Activated CD4-positive, alpha-beta T cell treated with anti-CD3 and anti-CD28 coated beads, Interleukin-2, amount 50 U/mL, for 4 hours (primary cell): ENCODE data around the gene GPBP1L1.
"Not testable (repeated sequence)": the region's sequence is repeated elsewhere in the genome, so short reads cannot be mapped to it uniquely, and the experiment has no call there.

ENCODE experiments used
- DNase-seq, 2 experiments: peaks; one replicate each; pipeline ENCODE4 v3.0.0-alpha.2; 2020

The GPBP1L1 gene

DNA sequence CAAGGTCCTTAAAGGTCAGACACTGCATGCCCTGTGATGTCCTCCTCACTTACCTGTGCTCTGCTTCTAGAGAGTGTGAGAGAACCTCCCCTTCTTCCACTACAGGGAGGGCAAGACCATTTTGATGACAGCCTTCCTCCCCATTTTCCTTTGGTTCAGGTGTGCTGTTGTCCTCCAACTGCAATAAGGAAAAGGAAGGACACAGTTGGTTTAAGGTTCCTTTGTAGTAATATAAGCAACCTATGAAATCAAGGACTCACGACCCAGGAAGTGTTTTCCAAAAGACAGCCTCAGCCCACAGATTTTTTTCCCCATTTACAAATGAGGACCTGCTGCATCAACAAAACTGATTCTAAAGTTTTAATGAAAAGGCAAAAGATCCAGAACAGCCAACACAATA lies 55.9 kb downstream of the GPBP1L1 start:
- no peak for DNase-seq

DNA sequence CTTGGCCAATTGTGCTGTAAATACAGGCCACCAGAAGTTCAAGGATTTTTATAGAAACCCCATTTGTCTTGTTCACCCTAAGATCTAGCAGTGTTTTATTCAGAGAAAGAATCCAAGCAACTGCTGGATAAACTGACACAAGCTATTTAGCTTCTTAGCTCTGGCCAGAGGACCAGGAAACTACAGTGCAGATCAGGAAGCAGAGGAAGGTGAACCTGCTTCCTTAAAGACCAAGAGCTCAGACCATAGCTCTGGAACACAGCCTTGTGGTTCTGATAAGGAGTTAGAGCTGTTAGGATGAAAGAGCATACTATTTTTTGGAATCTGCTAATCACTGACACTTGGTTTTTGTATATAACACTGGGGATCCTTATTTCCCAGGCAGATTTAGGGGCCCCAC lies 57.3 kb downstream of the GPBP1L1 start:
- no peak for DNase-seq

- no peak for DNase-seq
These were observed 62.4 kb downstream of the GPBP1L1 start, which contains the start of gene CCDC17 for GRCh38 chr1:45623972-45624371. Gene CCDC17 (minus strand): TSS chr1:45624054. CDS start chr1:45623909, 145 bp downstream.

DNA sequence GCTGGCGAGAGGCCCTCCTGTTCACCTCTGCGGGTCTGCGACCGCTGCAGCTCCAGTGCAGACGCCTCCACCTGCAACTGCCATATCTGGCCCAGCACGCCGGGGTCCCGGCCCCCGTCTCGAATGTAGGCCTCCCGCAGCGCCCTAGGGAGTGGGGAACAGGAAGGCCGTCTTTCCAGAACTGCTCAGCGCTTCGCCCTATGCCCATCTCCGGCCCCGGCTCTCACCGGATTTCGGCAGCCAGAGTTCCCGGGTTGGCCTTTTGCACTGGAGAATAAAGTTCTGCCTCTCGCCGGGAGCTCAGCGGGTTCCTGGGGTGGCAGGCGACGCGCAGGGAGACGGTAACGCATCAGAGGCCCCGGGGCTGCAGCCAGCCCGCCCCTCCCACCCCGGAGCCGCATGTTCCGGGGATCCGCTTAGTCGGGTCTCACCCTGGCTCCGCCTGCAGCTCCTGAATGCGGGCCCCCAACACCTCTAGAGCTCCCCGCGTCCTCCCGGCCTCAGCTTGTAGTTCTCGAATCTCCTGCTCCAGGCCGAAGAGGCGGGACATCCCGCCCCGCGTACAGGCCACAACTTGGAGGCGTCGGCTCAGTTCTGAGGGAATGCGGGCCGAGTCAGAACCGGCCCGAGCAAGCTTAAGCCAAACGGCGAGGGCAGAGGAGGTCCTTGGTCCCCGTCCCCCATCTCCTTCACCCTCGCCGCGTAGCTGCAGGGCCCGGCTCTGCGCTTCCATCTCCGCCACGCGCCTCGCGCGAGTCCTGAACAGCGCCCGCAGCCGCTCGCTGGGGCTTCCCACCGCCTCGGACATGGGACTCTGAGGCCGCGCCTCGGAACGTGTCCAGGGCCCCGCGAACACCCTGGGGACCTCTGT lies 63.6 kb downstream of the GPBP1L1 start:
- no peak for DNase-seq

- no peak for DNase-seq
These were observed 64.3 kb downstream of the GPBP1L1 start for GRCh38 chr1:45621895-45622523.

- DNase-seq: no peak
These were observed 64.9 kb downstream of the GPBP1L1 start for GRCh38 chr1:45621501-45621836.

DNA sequence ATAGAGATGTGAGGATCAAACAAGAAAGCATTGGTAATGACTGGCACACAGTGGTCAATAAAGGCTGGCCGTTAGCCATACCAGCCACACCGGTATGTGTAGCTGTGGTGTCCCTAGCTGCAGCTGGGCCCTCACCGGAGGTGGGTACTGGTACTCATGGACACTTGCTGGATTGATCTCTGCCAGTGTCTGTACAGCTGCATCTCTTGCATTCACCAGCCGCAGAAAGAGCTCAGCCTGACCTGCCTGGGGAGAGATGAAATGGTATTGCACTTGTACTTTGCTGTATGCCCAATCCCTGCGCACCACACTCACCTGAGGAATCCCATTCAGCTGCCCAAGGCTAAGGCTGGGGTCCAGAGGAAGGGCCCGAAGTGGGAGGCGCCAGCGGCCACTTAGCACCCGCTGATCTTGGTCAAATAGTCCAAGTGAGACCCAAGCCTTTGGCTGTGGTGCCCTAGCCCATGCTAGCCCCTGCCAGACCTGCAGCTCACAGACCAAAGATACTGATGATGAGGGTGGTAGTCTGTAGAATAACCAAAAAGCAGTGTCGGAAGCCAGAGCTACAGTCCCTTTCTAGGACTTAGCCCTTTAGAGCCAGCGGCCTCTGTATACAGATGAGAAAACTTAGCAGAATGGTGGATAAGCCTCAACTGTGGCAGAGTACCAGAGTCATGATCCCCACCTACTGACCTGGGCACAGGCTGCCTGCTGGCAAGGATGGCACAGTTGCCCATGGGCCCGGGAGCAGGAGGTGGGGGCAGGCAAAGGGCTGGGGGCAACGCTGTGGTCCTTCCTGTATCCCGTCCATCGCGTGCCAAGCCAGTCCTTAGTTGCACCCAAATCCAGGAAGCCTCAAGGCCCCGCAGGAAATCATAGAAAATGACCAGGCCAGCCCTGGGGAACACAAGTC lies 65.5 kb downstream of the GPBP1L1 start:
- no peak for DNase-seq

DNA sequence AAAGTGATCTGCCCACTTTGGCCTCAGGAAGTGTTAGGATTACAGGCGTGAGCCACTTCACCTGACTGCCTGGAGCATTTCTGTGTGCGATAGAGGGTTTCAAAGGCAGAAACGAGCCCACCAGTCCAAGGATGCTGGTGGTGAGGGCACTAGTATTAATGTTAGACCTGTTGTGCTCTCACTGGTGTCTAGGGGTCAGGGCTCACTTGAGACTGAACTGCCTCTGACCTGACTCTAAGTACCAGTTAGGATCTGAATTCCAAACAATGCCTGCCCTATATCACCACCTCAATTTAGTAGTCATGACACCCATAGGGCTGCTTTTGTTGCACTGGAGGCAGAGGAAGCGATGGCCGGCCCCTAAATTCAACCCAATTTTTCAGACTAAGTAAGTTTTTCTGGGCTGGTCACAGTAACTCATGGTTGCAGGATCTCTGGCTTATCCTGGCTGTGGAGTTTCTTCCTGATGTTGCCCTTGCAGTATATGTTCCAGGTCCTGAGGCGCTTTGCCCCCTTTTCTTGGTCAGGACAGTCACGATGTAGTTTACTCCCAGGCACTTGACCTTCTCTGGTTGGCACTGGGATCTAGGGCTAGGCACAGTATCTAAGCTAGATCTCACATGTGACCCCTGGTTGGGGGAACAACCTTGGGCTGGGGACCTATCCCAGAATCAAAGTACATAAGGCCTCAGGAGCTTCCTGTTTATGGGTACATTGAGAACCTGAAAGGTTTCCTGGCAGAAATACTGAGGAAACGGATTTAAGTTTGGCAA lies 67.0 kb downstream of the GPBP1L1 start:
- no peak for DNase-seq

DNA sequence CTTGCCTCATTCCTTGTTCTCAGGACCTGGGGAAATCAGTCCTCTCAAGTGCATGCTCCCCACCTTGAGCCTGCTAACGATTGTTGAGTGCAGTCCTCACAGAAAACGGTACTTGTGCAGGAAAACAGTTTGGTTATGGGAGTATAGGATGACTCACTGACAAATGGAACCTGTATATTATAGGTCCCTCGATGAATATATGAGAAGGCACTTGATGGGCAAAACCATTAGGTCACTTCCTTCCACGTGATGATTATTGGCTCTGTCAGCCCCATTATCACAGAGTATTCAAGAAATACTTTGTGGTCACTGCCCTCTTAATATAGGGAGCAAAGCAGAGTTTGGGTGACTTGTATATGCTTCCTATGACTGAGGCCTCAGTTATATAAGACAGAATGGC lies 68.7 kb downstream of the GPBP1L1 start:
- DNase-seq: no peak

- no peak for DNase-seq
These were observed 70.4 kb downstream of the GPBP1L1 start for GRCh38 chr1:45615885-45616284.

- DNase-seq: no peak
These were observed 73.3 kb downstream of the GPBP1L1 start for GRCh38 chr1:45612941-45613579.

GRCh38 chr1:45610589-45611226 lies 75.6 kb downstream of the GPBP1L1 start:
- DNase-seq: no peak

DNA sequence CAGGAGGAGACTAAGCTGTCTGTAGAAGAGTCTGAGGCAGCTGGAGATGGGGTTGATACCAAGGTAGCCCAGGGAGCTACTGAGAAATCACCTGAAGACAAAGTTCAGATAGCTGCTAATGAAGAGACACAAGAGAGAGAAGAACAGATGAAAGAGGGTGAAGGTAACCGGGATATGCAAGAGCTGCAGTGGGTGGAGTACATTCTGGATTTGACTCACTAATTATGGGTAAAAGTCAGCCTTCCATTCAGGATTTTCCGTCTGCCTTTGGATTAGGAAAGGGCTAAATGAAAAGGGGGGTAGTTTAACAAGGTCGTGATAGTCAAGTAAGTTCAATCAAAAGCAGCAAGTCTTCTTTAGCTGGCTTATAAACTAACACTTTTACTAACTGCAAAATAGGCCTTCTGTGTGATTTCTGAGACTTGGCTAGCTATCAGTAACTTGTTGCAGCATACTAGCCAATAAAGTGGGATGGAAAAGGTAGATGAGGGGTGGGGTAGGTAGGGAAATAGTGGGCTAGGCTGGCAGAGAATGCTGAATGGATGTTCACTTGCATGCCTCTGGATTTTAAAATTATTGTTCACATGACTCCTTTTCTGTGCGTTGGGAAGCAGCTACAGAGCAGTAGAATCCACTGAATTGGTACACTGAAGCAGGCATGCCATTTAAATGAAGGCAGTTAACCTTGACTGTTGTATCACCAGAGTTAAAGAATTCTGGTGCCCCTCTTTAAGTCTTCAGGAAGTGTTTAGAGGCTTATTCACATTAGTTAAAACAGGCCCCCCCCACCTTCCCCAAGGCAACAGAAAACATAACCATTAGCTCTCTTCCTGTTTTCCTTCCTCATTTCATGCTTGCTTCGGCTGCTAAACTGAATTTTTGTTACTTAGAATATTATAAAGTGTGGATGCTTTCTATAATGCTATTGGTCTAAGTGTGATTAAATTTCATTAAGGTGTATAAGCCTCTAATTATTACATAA lies 77.9 kb downstream of the GPBP1L1 start:
- no peak for DNase-seq

DNA sequence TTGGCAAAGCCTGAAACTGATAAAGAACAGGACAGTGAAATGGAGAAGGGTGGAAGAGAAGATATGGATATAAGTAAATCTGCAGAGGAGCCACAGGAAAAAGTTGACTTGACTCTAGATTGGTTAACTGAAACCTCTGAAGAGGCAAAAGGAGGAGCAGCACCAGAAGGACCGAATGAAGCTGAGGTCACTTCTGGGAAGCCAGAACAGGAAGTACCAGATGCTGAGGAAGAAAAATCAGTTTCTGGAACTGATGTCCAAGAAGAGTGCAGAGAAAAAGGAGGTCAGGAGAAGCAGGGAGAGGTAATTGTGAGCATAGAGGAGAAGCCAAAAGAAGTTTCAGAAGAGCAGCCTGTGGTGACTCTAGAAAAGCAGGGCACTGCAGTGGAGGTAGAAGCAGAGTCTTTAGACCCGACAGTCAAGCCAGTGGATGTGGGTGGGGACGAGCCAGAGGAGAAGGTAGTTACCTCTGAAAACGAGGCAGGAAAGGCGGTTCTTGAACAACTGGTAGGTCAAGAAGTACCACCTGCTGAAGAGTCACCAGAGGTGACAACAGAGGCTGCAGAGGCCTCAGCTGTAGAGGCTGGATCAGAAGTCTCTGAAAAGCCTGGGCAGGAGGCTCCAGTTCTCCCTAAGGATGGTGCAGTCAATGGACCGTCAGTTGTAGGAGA lies 78.8 kb downstream of the GPBP1L1 start:
- no peak for DNase-seq

DNA sequence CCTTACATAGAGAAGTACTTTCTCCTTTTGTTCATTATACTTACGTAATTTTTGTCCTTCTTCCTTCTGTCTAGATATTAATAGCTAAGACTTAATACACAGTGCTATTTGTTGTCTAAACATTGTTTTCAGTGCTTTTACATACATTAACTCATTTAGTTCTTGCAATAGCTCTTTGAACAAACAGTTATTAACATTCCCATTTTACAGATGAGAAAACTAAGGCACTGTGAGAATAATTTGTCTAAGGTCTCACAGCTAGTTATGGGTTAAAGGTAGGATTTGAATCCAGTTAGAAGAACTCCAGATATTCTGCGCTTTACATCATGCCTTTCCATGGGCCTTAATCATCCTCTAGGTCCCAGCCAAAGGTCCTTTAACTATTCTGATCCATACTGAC lies 82.1 kb downstream of the GPBP1L1 start:
- DNase-seq: no peak

GRCh38 chr1:45596765-45597164 lies 89.6 kb downstream of the GPBP1L1 start:
- DNase-seq: not testable (repeated sequence)

GRCh38 chr1:45594412-45594811 lies 91.9 kb downstream of the GPBP1L1 start:
- no peak for DNase-seq

DNA sequence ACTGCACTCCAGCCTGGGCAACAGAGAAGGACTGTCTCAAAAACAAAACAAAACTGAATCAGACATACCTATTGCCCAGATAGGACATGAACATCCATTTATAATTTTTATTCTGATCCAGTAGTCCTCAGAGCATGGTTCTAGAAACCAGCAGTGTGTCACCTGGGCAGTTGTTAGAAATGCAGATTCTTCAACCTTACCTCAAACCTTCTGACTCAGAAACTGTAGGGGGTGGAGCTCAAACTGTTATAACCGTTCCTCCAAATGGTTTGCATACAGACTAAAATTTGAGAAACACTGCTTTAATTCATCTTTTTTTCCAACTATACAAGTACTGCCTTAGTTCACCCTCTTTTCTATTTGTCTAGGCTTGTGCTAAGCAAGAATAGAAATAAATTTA lies 96.5 kb downstream of the GPBP1L1 start:
- no peak for DNase-seq

GRCh38 chr1:45586769-45587168 lies 99.6 kb downstream of the GPBP1L1 start:
- no peak for DNase-seq
